SK-N-SH (cell line): ENCODE measurements around the gene NRCAM.

Source experiments
- NRF1 ChIP-seq: IDR thresholded peaks from 2 replicates; pipeline ENCODE4 v1.6.1; 2012; ENCODE audit warnings: low read depth, mild to moderate bottlenecking, low read length
- POLR2AphosphoS5 ChIP-seq: IDR thresholded peaks from 2 replicates; pipeline ENCODE4 v1.6.1; 2012; ENCODE audit warnings: low read depth, low read length
- YY1 ChIP-seq: IDR thresholded peaks from 2 replicates; pipeline ENCODE4 v1.4.0; 2012; ENCODE audit warnings: low read depth, mild to moderate bottlenecking
- TF ChIP-seq, protein P1 (sequence below): fragments of 200-600 bp; sonication (generic); IDR thresholded peaks from 2 replicates; pipeline ENCODE4 v1.6.1; 2017; ENCODE audit warnings: antibody characterized with exemption, mild to moderate bottlenecking, moderate library complexity

- TF ChIP-seq NRF1 = no peak
- TF ChIP-seq, protein P1, sequence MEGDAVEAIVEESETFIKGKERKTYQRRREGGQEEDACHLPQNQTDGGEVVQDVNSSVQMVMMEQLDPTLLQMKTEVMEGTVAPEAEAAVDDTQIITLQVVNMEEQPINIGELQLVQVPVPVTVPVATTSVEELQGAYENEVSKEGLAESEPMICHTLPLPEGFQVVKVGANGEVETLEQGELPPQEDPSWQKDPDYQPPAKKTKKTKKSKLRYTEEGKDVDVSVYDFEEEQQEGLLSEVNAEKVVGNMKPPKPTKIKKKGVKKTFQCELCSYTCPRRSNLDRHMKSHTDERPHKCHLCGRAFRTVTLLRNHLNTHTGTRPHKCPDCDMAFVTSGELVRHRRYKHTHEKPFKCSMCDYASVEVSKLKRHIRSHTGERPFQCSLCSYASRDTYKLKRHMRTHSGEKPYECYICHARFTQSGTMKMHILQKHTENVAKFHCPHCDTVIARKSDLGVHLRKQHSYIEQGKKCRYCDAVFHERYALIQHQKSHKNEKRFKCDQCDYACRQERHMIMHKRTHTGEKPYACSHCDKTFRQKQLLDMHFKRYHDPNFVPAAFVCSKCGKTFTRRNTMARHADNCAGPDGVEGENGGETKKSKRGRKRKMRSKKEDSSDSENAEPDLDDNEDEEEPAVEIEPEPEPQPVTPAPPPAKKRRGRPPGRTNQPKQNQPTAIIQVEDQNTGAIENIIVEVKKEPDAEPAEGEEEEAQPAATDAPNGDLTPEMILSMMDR = no peak
- no peak for TF ChIP-seq YY1
- no peak for TF ChIP-seq POLR2AphosphoS5
Observed at GRCh38 chr7:108375668-108376067, 80.6 kb downstream of the NRCAM start.
